NCI-H2227 (cell line): ENCODE measurements around the gene COL20A1.

Experiments
- DNase-seq: peaks from one replicate; lab custom pipeline; 2025; ENCODE audit not compliant: unreplicated experiment; lab: John Stamatoyannopoulos, UW

The COL20A1 gene

DNA sequence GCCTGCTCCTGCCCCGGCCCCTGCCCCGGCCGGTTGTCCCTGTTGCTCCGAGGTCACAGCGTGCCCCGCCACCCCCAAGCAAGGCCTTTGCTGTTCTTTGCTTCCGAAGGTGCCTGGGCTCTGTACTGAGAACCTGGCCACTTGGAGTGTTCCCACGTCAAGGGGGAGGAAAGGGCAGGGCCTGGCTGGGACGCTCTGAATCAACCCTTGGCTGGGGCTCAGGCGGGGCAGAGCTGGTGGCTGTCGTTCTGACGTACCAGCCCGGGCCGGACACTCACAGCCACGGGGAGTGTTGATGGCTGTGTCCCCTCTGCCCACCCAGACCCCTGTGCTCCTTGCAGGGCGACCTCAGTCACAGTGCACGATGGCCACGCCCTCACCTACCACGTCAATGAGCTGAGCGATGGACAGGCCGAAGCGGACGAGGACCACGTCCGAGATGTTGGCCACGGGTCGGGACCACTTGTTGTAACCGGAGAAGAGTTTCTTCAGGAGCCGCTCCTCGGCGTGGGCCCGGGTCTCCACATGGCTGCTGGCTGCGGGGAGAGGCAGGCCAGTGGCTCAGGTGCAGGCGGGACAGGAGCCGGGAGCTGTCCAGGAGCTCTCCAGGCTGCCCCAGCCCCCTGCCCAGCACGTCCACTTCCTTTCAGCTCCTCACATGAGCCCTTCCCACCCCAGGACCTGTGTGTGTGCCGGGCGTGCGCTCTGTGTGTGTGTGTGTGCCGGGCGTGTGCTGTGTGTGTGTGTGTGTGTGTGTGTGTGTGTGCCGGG is 66.4 kb downstream of the COL20A1 start:
- no peak for DNase-seq

DNA sequence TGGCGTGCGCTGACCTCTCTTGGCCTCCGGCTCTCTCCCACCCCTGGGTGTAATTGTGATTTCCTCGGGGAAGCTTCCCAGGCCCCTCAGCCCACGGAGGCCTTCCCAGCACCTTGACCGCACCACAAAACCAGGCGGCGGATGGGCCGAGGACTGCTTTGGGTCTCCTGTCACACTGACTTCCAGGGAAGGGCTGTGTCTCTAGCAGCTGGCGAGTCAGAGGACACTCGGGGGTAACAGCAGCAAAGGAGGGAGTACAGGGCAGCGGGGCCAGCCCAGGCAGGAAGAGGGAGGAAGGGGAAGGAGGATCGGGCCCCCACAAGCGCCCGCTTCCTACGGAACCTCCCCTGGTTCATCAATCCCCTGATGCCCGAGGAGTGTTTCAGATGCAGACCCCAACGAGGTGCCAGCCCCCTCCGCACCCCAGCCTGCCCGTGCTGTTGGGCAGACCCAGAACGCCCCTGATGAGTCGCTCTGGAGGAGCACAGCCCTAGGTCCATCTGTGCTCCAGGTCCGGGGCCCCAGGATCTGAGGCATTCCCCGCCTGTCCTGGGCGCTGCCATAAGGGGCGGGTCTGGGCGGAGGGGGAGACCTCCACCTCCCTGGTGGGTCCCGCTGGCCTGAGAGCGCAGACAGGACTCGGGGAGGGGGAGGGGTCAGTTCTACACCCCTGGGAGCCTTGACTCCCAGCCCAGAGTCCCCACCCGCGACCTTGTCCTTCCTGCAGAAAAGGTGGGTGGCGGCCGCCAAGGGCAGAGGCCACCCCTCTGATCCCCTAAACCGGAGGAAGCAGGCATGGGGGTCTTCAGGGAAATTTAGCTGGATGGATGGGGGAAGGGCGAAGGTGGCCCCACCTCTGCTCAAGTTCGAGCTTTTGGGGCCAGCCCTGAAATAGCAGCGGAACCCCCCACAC is 67.2 kb downstream of the COL20A1 start:
- no peak for DNase-seq

DNA sequence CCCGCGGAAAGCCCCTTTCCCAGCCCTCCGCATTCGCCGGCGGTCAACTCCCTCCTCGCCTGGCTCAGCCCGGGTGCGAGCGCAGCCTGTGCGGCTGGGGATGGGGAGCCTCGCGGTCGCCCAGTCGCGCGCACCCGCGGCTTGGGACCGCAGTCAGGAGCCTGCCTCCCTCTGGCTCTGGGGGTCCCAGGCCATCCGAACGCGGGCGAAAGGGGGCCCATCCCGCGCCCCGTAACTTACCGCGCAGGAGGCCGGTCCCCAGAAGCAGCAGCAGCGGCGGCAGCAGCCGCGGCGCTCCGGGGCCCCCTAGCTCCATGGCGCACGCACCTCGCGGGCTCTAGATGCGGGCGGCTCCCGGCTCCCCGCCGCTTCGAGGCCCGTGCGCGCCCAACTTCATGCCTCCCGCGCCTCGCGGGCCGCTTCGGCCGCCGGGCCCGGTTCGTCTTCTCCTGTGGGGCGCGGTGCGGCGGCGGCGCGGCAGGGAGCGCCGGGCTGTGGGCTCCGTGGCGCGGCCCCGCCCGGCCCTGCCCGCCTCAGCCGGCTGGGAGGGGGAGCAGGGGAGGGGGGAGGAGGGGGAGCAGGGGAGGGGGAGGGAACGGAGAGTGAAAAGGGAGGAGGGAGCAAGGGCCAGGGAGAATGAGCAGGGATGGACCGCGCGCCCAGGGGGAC is 68.0 kb downstream of the COL20A1 start, which contains the start of gene CHRNA4:
Gene CHRNA4 (minus strand): TSS at position 500 of the 669 bp plus-strand sequence. CDS start 184 bp downstream, at position 316.
- DNase-seq, result peak; percentile 60

DNA sequence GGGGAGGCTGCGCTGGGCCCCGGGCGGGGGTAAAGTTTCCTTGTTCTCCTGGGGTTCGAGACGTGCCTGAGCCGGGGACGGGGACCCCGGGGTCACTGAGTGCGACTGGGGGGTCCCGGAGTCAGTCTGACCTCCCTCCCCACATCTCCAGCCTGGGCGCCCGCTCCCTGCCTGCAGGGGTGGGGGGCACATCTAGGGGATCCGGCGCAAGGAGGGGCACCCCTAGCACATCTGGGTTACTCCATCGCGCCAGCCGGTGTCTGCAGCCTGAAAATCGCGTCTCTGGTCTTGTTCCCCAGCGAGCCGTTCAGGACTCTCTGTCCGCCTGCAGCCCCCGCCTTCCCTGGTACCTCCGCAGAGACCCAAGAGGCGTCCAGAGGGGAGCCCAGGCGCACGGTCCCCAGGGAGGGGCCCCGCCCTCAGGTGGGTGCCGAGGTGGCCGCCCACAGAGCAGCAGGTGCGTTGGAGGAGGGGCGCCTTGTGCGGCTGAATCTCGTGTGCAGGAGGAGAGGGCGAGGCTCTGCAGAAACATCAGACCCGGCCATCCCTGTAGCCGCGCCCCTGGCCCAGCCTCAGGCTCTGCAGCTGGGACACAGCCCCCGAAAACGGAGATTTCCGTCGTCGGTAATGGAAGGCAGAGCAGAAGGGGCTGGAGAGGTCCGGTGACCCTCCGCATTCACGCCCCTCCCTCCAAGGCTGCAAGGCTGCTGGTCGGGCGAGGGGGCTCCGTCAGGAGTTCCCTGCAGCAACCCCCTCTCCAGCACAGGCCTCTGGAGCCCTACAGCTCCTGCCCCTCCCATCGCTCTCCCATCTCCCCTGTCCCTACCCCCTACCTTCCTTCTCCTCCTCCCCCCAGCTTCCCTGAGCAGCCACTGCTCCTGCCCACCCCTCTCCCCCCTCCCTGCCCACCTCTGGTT is 68.8 kb downstream of the COL20A1 start:
- no peak for DNase-seq

DNA sequence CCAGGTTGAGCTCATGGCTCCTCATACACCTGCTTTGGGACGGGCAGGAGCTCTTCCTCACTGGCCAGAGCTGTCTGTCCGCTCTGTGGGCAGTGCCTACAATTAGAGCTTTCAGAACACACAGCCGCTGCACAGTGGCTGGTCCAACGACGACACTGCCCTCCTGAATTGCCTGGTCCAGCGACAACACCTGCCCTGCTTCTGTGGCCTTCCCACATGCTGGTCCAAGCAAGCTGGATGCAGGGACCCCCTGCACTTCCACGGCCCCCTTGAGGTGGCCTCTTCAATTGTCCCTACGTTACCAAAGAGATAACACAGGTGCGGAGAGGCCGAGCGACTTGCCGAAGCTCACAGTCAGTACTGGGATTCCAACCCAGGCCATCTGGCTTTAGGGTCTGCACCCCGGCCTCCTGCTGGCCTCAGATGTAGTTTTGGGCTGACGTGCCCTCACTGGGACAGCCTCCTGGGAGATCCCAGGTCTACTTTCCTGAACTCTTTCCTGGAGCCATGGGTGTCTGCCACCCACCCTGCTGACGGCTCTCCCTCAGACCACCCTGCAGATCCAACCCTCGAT is 69.5 kb downstream of the COL20A1 start:
- DNase-seq, result no peak

DNA sequence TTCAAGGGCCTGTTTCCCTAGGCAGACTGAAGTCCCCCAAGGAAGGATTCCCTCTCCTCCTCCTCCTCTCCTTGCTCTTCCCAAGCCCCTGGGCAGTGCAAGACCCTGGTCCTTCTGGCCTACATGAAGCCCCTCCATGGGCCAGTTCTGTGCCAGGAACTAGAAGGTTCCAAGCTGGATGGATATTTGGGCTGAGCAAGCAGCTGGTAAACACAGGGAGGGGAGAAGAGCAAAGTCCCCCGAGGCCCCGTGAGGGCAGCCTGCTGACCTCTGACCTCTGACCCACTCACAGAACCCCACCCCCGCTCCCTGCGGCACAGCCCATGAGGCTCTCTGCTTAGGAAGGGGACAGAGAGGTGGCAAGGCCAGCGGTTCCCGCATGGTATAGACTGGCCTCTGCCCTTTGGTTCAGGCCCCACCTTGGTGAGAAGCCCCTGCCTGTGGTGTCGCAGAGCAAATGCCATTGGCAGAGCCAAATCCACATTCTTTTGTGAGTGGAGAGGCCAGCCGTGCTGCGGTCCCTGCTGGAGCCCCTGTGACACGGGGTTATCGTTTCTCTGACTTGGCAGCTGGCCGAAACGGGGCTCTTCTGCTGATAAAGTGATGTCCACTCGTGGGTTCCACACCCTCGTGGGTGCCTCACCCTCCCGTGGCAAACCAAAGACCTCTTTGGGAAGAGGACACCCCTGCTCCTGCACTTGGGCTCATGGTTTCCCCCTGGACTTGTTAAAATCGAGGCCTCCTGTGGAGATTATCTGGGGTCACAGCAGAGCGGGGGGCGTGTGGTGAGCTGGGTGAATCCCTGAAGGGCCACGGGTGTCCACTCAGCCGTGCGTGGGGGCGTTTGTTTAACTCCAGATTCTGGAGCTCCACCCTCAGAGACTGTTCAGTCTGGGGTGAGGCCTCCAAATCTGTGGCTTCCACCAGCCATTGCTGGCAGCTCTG is 70.3 kb downstream of the COL20A1 start:
- DNase-seq, result no peak

DNA sequence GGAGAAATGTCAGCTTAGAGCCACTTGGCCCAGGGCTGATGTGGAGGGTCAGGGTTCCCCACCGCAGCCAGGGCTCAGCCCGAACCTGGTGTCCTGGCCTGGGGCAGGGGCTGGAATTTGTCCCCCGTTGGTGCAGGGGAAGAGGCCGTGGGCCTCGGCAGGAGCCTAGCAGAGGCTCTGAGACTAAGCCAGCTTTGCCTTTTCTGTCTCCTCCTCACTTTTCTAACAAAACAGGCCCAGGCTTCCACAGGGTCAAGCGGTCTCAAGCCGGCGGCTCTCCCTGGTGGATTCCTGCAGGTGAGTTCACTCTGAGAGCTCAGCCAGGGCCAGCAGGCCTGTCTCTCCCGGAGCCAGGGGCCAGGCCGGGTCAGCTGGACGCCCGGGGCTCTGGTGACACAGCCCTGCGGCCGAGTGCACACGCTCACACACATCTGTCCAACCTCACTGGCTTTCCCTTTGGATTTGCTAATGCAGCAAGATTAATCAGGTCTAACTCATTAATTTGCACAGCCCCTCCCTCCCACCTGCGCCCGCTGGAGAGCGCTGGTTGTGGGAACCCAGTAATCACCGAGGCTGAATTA is 71.1 kb downstream of the COL20A1 start:
- no peak for DNase-seq

DNA sequence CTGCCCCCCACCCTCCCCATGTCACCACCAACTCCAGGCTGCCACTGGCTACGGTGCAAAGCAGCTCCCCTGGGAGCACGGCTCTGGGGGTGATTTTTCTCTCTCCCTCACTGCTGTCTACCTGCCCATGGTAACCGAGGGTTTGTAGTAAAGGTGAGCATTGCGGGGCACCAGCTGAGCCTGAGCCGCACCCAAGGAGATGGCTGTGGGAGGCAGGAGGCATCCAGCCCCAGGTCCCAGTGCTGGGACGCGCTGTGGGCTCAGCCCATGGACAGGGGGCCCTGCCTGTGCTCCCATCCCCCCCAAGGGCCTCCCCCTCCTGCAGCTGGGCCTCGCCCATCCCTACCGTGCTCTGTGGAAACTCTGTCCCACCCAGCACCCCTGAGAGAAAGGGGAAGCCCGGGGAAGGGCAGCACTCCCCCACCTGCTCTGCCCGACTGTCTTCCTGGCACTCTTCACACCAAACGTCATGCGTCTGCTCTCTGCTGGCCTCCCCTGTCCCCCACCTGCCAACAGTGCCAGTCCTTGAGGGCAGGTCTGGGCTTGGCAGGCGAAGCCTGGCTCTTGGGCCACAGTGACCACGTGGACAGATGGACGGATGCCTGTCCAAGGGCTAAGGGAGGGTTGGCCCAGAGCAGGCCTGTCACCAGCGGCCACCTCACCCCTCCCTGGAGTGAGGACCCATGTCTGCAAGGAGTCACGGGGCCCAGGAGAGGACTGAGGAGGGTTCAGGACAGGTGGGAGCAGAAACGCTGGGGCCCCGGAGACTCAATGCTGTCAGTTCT is 72.0 kb downstream of the COL20A1 start:
- no peak for DNase-seq

DNA sequence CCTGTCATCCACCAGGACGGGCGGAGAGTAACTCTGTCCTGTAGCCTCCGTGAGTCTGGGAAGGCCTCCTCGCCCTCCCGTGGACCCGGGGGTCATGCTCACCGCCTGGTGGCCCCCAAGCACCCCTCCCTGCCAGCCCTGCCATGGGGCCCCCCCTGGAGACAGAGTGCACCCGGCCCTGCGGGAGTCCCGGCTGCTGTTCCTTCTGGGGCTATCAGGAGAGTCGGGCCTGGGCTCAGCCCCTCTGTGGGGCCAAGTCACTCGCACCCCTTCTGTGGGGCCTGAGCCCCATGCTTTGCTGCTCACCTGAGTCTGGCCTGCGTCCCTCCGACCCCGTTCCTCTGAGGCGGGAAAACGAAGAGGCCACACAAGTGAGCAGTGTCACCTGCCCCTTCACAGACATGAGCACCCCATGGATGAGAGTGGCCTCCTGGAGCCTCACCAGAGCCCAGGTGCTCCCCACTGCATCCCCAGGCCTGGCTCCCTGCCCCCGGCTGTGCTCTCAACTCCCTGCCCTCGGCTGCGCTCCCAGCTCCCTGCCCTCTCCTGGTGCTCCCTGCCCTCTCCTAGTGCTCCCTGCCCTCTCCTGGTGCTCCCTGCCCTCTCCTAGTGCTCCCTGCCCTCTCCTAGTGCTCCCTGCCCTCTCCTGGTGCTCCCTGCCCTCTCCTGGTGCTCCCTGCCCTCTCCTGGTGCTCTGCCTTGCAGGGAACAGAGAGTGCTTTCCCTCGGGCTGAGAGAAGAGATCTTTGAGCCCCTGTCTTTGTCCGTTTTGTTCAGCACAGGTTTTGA is 72.8 kb downstream of the COL20A1 start:
- no peak for DNase-seq

DNA sequence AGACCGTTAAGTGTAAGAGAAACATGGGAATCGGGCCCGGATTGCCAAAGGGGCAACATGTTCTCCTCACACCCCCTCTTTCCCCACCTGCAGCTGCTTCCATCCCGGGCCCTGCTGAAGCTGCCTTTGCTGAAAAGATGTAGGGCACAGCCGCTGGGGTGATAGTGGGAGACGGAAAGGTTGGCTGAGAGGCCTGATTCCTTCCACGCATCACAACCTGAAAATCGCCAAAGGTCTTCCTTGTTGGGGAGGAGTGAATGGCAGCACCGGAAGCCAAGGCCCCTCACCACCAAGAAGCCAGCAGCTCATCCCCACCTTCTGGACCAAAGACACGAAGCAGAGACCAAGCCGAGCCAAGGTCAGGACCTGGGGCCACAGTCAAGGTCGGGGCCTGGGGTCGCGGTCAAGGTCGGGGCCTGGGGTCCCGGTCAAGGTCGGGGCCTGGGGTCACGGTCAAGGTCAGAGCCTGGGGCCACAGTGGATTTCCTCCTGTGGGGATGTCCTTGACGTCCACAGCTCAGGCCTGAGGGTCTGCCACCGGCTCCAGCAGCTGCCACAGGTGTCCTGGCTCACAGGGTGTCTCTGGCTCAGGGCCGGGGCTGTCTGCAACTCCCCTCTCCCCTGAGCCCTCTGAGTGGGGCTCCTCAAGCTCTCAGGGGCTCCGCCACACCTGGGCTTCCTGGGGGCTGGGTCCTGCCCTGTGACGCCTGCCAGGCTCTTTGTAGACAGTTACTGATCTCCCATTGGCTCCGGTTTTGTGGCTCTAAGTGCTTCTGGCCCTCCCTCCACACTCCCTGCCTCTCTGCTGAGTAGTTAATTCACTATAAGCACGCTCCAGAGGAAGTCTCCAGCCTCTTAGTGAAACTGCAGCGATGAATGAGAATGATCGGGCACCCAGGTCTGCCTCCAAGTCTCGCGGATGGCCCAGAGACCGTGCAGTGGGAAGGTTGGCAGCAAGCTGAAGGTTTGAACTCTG is 73.7 kb downstream of the COL20A1 start:
- peak; percentile 73 for DNase-seq

DNA sequence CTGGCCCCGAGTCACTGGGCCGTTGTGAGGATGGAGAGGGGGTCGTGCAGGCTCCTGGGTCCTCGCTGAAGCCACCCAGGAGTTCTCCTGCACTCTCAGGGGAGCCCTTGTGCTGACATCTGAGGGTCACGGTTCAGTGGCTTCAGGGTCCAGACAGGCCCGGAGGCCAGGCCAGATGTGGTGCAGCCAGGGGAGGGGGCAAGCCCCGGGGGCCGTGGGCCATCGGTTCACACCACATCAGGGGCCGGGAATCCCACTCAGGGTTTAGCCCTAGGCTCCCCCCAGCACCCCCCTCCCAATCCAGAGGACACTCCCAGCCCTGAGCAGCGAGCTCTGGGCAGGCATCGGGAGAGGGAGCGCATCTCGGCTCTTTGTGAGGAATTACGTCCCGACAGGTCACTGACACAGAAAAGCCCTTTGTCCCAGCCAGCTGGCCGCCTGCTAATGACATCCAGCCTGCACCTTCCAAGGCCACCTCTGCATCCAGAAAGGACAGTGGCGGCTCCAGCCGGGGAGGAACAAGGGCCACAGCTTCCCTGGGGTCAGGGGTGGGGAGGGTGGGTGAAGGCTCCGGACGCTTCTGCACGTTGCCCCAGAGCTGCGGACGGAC is 74.6 kb downstream of the COL20A1 start:
- DNase-seq, result no peak

DNA sequence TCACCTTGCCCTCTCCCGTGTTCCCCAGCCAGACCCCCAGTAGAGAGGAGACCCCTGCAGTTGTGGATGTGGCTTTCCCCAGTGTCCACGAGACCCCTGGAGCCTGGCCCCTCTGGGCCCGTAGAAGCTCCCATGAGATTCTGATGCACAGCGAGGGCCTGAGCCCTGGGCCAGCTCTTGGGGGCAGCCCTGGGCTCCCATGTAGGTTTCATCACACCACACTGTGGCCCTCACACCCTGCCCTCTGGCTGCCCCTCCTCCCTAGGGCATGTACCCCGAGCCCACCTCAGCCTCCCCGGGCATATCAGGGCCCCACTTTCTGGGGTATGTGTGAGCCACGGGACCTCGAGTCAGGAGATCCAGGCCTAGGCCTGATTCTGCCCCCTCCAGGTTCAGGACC is 75.2 kb downstream of the COL20A1 start:
- DNase-seq, result no peak

DNA sequence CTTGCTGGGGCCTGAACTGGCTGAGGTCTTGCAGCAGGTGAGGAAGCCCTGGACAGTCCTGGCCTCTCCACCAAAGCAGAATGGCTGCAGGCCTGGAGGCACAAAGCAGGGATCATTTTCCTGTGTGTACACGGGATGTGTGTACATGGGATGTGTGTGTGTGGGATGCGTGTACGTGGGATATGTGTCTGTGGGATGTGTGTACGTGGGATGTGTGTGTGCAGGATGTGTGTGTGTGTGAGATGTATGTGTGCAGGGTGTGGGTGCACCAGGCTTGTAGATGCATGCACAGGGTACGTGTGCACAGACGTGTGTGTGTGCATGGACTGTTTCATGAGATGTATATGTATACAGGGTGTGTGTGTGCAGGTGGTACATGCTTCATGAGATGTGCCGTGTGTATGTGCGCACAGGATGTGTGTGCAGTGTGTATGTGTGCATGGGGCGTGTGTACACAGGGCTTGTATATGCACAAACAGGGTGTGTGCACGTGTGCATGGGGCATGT is 76.1 kb downstream of the COL20A1 start:
- DNase-seq, result no peak

DNA sequence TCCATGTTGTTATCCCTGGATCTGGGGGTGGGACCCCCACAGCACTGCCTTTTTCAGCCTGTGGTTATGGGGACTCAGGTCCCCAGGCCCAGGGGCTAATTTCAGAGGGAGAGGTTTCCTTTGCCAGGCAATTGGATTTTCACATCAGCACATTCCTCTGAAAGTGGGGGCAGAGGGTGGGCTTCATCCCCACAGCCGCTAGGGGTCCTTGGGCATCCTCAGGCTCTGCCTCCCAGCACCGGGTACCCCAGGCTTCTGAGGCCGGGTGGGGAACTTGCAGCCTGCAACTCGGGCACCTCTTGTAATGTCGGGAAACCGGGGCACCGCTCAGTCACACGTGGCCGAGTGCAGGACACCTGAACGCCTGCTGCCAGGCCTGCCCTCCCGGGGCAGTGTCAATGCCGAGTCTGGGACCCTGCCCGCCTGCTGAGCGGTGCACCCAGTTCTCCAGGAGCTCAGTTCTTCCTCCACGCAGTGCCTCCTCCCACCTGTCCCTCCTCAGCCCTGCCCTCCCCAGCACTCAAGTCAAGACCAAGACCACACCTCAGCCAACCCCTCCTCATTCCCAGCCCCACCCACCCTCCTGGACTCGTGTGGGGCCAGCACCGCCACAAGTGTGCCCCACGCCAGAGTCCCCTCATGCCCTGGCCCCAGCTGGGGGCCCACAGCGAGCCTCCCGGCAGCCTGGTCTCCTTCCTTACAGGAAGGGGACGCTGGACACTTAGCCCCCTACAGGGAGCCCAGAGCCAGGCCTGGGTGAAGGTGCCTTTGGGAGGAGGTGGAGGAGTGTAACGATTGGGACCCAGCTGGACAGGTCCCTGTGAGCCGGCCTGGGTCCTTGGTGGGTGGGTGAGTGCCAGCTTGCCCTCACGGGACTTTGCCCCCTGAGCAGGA is 77.0 kb downstream of the COL20A1 start:
- DNase-seq, result no peak
